ENCODE data around the gene KIFBP.

Gene KIFBP

GRCh38 chr10:68981074-68981473 lies 7.5 kb upstream of the KIFBP start:
- POLR2A ChIA-PET, result no interaction called here
- no peak for DNase-seq (ENCODE audit: low read depth, low spot score)
- CTCF ChIA-PET, result interaction anchor here (0.9 to 1.7 kb wide), 6 partner anchors 11 to 113 kb away, joined by 3 to 9 read pairs (median 4); no protein-coding TSS in a partner anchor
- no peak for TF ChIP-seq CTCF (IDR thresholded peaks at IDR 0.05; ENCODE audit: insufficient read depth, low read length, missing control alignments)
- no peak overlapping the region for H3K4me3 ChIP-seq (ENCODE audit: low read depth, low read length)

- no peak for DNase-seq (ENCODE audit: low read depth, low spot score)
- no peak for TF ChIP-seq CTCF (IDR thresholded peaks at IDR 0.05; ENCODE audit: insufficient read depth, low read length, missing control alignments)
- CTCF ChIA-PET, result interaction anchor here (0.7 to 4.7 kb wide), 3 partner anchors 8 to 111 kb away, joined by 3 to 20 read pairs (median 4); no protein-coding TSS in a partner anchor
- H3K4me3 ChIP-seq (ENCODE audit: low read depth, low read length), result no peak overlapping the region
- POLR2A ChIA-PET, result no interaction called here
Observed at GRCh38 chr10:68982389-68982788, 6.2 kb upstream of the KIFBP start.

GRCh38 chr10:68987611-68988010 lies 992 bp upstream of the KIFBP start:
- CTCF ChIA-PET, result interaction anchor here (0.7 to 1.8 kb wide), 5 partner anchors 9 to 149 kb away, joined by 3 to 11 read pairs (median 3); partner anchors contain the start of gene DDX21
- no peak for TF ChIP-seq CTCF (IDR thresholded peaks at IDR 0.05; ENCODE audit: insufficient read depth, low read length, missing control alignments)
- no peak overlapping the region for H3K4me3 ChIP-seq (ENCODE audit: low read depth, low read length)
- DNase-seq (ENCODE audit: low read depth, low spot score), result no peak
- POLR2A ChIA-PET, result interaction anchor here (1.1 kb wide), 1 partner anchor 32 kb away, joined by 4 read pairs; the partner anchor contains the start of gene DDX21

- CTCF ChIA-PET, result interaction anchor here (0.8 to 2.1 kb wide), 8 partner anchors 11 to 111 kb away, joined by 3 to 20 read pairs (median 4); no protein-coding TSS in a partner anchor
- DNase-seq (ENCODE audit: low read depth, low spot score), result no peak
- POLR2A ChIA-PET, result no interaction called here
- TF ChIP-seq CTCF (IDR thresholded peaks at IDR 0.05; ENCODE audit: insufficient read depth, low read length, missing control alignments), result no peak
- peak overlapping the region; percentile 90 for H3K4me3 ChIP-seq (ENCODE audit: low read depth, low read length)
Observed at GRCh38 chr10:68989317-68989990, 851 bp downstream of the KIFBP start.

GRCh38 chr10:68992636-68993440 lies 4.2 kb downstream of the KIFBP start:
- ChIA-PET POLR2A (interaction anchor here (0.5 kb wide), 1 partner anchor 38 kb away, joined by 3 read pairs; no protein-coding TSS in a partner anchor), CTCF (interaction anchor here (1.1 to 2.2 kb wide), 6 partner anchors 8 to 400 kb away, joined by 3 to 7 read pairs (median 6); no protein-coding TSS in a partner anchor)
- peak overlapping the region; percentile 23 for H3K4me3 ChIP-seq (ENCODE audit: low read depth, low read length)
- no peak for TF ChIP-seq CTCF (IDR thresholded peaks at IDR 0.05; ENCODE audit: insufficient read depth, low read length, missing control alignments)
- peak; percentile 90 for DNase-seq (ENCODE audit: low read depth, low spot score)

- no peak for TF ChIP-seq CTCF (IDR thresholded peaks at IDR 0.05; ENCODE audit: insufficient read depth, low read length, missing control alignments)
- ChIA-PET CTCF (no interaction called here), POLR2A (no interaction called here)
- no peak overlapping the region for H3K4me3 ChIP-seq (ENCODE audit: low read depth, low read length)
- DNase-seq (ENCODE audit: low read depth, low spot score), result no peak
Observed at GRCh38 chr10:68997211-68997610, 8.6 kb downstream of the KIFBP start.

Measured in AG04449 (cell line).